ENCODE results near the gene PARD3.

Gene PARD3

GRCh38 chr10:34190580-34190979 lies 624.5 kb downstream of the PARD3 start:
- H3K36me3 Mint-ChIP-seq, result no peaks in the 10 kb centered on the region
- H3K4me1 Mint-ChIP-seq, result no peaks in the 10 kb centered on the region
- no peak overlapping the region for H3K4me3 Mint-ChIP-seq
- no peaks in the 10 kb centered on the region for H3K9me3 Mint-ChIP-seq
- H3K27ac Mint-ChIP-seq, result no peak overlapping the region
- peaks cover 2% of the 10 kb centered on the region for H3K27me3 Mint-ChIP-seq

GRCh38 chr10:34189830-34190229 lies 625.3 kb downstream of the PARD3 start:
- Mint-ChIP-seq H3K4me3 (no peak overlapping the region), H3K4me1 (no peaks in the 10 kb centered on the region), H3K36me3 (no peaks in the 10 kb centered on the region), H3K9me3 (no peaks in the 10 kb centered on the region), H3K27ac (no peak overlapping the region), H3K27me3 (peaks cover 2% of the 10 kb centered on the region)

- Mint-ChIP-seq H3K4me3 (no peak overlapping the region), H3K27ac (no peak overlapping the region), H3K9me3 (no peaks in the 10 kb centered on the region), H3K27me3 (peaks cover 2% of the 10 kb centered on the region), H3K36me3 (no peaks in the 10 kb centered on the region), H3K4me1 (no peaks in the 10 kb centered on the region)
Measured at GRCh38 chr10:34188221-34188620, 626.9 kb downstream of the PARD3 start.

- Mint-ChIP-seq H3K4me3 (no peak overlapping the region), H3K27me3 (no peaks in the 10 kb centered on the region), H3K36me3 (no peaks in the 10 kb centered on the region), H3K9me3 (no peaks in the 10 kb centered on the region), H3K27ac (no peak overlapping the region), H3K4me1 (no peaks in the 10 kb centered on the region)
Measured at GRCh38 chr10:34187201-34187600, 627.9 kb downstream of the PARD3 start.

GRCh38 chr10:34186745-34187144 lies 628.4 kb downstream of the PARD3 start:
- no peaks in the 10 kb centered on the region for H3K36me3 Mint-ChIP-seq
- no peaks in the 10 kb centered on the region for H3K9me3 Mint-ChIP-seq
- H3K27ac Mint-ChIP-seq, result no peak overlapping the region
- H3K4me1 Mint-ChIP-seq, result no peaks in the 10 kb centered on the region
- H3K27me3 Mint-ChIP-seq, result no peaks in the 10 kb centered on the region
- no peak overlapping the region for H3K4me3 Mint-ChIP-seq

GRCh38 chr10:34185998-34186397 lies 629.1 kb downstream of the PARD3 start:
- no peaks in the 10 kb centered on the region for H3K9me3 Mint-ChIP-seq
- no peaks in the 10 kb centered on the region for H3K4me1 Mint-ChIP-seq
- no peaks in the 10 kb centered on the region for H3K27me3 Mint-ChIP-seq
- no peaks in the 10 kb centered on the region for H3K36me3 Mint-ChIP-seq
- no peak overlapping the region for H3K27ac Mint-ChIP-seq
- H3K4me3 Mint-ChIP-seq, result no peak overlapping the region

- Mint-ChIP-seq H3K9me3 (no peaks in the 10 kb centered on the region), H3K4me3 (no peak overlapping the region), H3K36me3 (no peaks in the 10 kb centered on the region), H3K27ac (no peak overlapping the region), H3K27me3 (no peaks in the 10 kb centered on the region), H3K4me1 (no peaks in the 10 kb centered on the region)
Measured at GRCh38 chr10:34184939-34185386, 630.1 kb downstream of the PARD3 start.

GRCh38 chr10:34184397-34184796 lies 630.7 kb downstream of the PARD3 start:
- Mint-ChIP-seq H3K4me3 (no peak overlapping the region), H3K36me3 (no peaks in the 10 kb centered on the region), H3K27ac (no peak overlapping the region), H3K4me1 (no peaks in the 10 kb centered on the region), H3K9me3 (no peaks in the 10 kb centered on the region), H3K27me3 (no peaks in the 10 kb centered on the region)

GRCh38 chr10:34183016-34183796 lies 631.9 kb downstream of the PARD3 start:
- H3K27ac Mint-ChIP-seq, result no peak overlapping the region
- no peaks in the 10 kb centered on the region for H3K4me1 Mint-ChIP-seq
- no peaks in the 10 kb centered on the region for H3K9me3 Mint-ChIP-seq
- no peak overlapping the region for H3K4me3 Mint-ChIP-seq
- no peaks in the 10 kb centered on the region for H3K27me3 Mint-ChIP-seq
- no peaks in the 10 kb centered on the region for H3K36me3 Mint-ChIP-seq

- Mint-ChIP-seq H3K27me3 (peaks cover 1% of the 10 kb centered on the region), H3K36me3 (no peaks in the 10 kb centered on the region), H3K4me3 (no peak overlapping the region), H3K4me1 (no peaks in the 10 kb centered on the region), H3K27ac (no peak overlapping the region), H3K9me3 (no peaks in the 10 kb centered on the region)
Measured at GRCh38 chr10:34181553-34182300, 633.4 kb downstream of the PARD3 start.

- H3K4me1 Mint-ChIP-seq, result no peaks in the 10 kb centered on the region
- no peak overlapping the region for H3K27ac Mint-ChIP-seq
- no peak overlapping the region for H3K4me3 Mint-ChIP-seq
- peaks cover 2% of the 10 kb centered on the region for H3K27me3 Mint-ChIP-seq
- H3K36me3 Mint-ChIP-seq, result no peaks in the 10 kb centered on the region
- no peaks in the 10 kb centered on the region for H3K9me3 Mint-ChIP-seq
Measured at GRCh38 chr10:34180749-34181148, 634.3 kb downstream of the PARD3 start.

GRCh38 chr10:34179280-34179679 lies 635.8 kb downstream of the PARD3 start:
- H3K4me1 Mint-ChIP-seq, result no peaks in the 10 kb centered on the region
- H3K36me3 Mint-ChIP-seq, result no peaks in the 10 kb centered on the region
- H3K27me3 Mint-ChIP-seq, result peaks cover 2% of the 10 kb centered on the region
- no peak overlapping the region for H3K27ac Mint-ChIP-seq
- no peak overlapping the region for H3K4me3 Mint-ChIP-seq
- no peaks in the 10 kb centered on the region for H3K9me3 Mint-ChIP-seq

GRCh38 chr10:34178756-34179155 lies 636.3 kb downstream of the PARD3 start:
- H3K4me1 Mint-ChIP-seq, result no peaks in the 10 kb centered on the region
- H3K9me3 Mint-ChIP-seq, result no peaks in the 10 kb centered on the region
- H3K36me3 Mint-ChIP-seq, result no peaks in the 10 kb centered on the region
- H3K4me3 Mint-ChIP-seq, result no peak overlapping the region
- H3K27me3 Mint-ChIP-seq, result peaks cover 2% of the 10 kb centered on the region
- no peak overlapping the region for H3K27ac Mint-ChIP-seq

GRCh38 chr10:34178196-34178595 lies 636.9 kb downstream of the PARD3 start:
- Mint-ChIP-seq H3K9me3 (no peaks in the 10 kb centered on the region), H3K4me1 (no peaks in the 10 kb centered on the region), H3K36me3 (no peaks in the 10 kb centered on the region), H3K27me3 (peaks cover 2% of the 10 kb centered on the region), H3K27ac (no peak overlapping the region), H3K4me3 (no peak overlapping the region)

GRCh38 chr10:34177445-34177844 lies 637.7 kb downstream of the PARD3 start:
- Mint-ChIP-seq H3K27me3 (peaks cover 2% of the 10 kb centered on the region), H3K36me3 (no peaks in the 10 kb centered on the region), H3K4me1 (no peaks in the 10 kb centered on the region), H3K9me3 (no peaks in the 10 kb centered on the region), H3K27ac (no peak overlapping the region), H3K4me3 (no peak overlapping the region)

GRCh38 chr10:34176351-34176750 lies 638.7 kb downstream of the PARD3 start:
- peaks cover 2% of the 10 kb centered on the region for H3K27me3 Mint-ChIP-seq
- H3K9me3 Mint-ChIP-seq, result no peaks in the 10 kb centered on the region
- H3K36me3 Mint-ChIP-seq, result no peaks in the 10 kb centered on the region
- H3K27ac Mint-ChIP-seq, result no peak overlapping the region
- H3K4me1 Mint-ChIP-seq, result no peaks in the 10 kb centered on the region
- H3K4me3 Mint-ChIP-seq, result no peak overlapping the region
